IMR-90 (cell line): Measurements from ENCODE around the gene AHCTF1.

ENCODE experiments used
- BHLHE40 ChIP-seq: fragments of 150-350 bp; IDR thresholded peaks from 2 replicates; pipeline ENCODE4 v1.6.1; 2016; ENCODE audit warnings: mild to moderate bottlenecking, low read depth, low read length
- CEBPB ChIP-seq: IDR thresholded peaks from 2 replicates; pipeline ENCODE4 v1.6.1; 2012; ENCODE audit warnings: low read depth, low read length, improper control_type of control experiment
- MAFK ChIP-seq: IDR thresholded peaks from 2 replicates; pipeline ENCODE4 v1.6.1; 2012; ENCODE audit warnings: low read depth, low read length, improper control_type of control experiment
- MAZ ChIP-seq: IDR thresholded peaks from 2 replicates; pipeline ENCODE4 v1.6.1; 2012; ENCODE audit warnings: low read depth, mild to moderate bottlenecking, low read length, improper control_type of control experiment, moderate library complexity, borderline replicate concordance
- MXI1 ChIP-seq: IDR thresholded peaks from 2 replicates; pipeline ENCODE4 v1.6.1; 2012; ENCODE audit warnings: low read depth, mild to moderate bottlenecking, low read length, moderate library complexity, borderline replicate concordance
- POLR2A ChIP-seq: IDR thresholded peaks from 2 replicates; pipeline ENCODE4 v1.6.1; 2012; ENCODE audit warnings: mild to moderate bottlenecking, low read depth, low read length
- SMC3 ChIP-seq: fragments of 150-350 bp; IDR thresholded peaks from 2 replicates; pipeline ENCODE4 v1.6.1; 2016; ENCODE audit warnings: low read depth, mild to moderate bottlenecking, antibody characterized with exemption, low read length, moderate library complexity
- TF ChIP-seq, protein P1 (sequence below): conservative IDR thresholded peaks from 2 replicates; pipeline ENCODE4 v1.5.1; 2012; ENCODE audit warnings: mild to moderate bottlenecking, low read depth, low read length, improper control_type of control experiment
- TF ChIP-seq, protein P2 (sequence below): fragments of 150-350 bp; IDR thresholded peaks from 2 replicates; pipeline ENCODE4 v1.6.1; 2017; ENCODE audit warnings: mild to moderate bottlenecking, antibody characterized with exemption, low read length, low read depth

DNA sequence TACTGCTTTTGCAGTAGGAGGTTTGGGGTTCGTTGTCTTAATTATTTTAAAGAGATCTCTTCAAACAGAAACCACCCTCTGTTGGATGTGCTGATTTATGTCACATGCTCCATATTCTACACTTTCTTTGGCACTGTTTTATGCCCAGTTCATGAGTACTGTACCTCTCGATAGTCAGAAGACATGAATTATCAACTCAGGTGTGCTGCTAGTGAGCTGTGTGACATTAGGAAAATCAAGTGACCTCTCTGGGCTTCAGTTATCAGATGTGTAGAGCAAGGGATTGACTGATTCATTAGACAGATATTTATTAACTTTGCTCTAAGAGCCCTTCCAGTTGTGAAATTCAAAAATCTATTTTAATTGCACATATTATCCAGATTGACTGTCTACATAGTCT, 2.1 kb upstream of the AHCTF1 start:
- TF ChIP-seq, protein P1, sequence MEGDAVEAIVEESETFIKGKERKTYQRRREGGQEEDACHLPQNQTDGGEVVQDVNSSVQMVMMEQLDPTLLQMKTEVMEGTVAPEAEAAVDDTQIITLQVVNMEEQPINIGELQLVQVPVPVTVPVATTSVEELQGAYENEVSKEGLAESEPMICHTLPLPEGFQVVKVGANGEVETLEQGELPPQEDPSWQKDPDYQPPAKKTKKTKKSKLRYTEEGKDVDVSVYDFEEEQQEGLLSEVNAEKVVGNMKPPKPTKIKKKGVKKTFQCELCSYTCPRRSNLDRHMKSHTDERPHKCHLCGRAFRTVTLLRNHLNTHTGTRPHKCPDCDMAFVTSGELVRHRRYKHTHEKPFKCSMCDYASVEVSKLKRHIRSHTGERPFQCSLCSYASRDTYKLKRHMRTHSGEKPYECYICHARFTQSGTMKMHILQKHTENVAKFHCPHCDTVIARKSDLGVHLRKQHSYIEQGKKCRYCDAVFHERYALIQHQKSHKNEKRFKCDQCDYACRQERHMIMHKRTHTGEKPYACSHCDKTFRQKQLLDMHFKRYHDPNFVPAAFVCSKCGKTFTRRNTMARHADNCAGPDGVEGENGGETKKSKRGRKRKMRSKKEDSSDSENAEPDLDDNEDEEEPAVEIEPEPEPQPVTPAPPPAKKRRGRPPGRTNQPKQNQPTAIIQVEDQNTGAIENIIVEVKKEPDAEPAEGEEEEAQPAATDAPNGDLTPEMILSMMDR, result no peak
- TF ChIP-seq MXI1 (no peak), POLR2A (no peak), BHLHE40 (no peak), CEBPB (no peak), MAFK (no peak), MAZ (no peak), SMC3 (no peak)
- TF ChIP-seq, protein P2, sequence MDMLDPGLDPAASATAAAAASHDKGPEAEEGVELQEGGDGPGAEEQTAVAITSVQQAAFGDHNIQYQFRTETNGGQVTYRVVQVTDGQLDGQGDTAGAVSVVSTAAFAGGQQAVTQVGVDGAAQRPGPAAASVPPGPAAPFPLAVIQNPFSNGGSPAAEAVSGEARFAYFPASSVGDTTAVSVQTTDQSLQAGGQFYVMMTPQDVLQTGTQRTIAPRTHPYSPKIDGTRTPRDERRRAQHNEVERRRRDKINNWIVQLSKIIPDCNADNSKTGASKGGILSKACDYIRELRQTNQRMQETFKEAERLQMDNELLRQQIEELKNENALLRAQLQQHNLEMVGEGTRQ, result no peak
